Activated naive CD8-positive, alpha-beta T cell (primary cell): ENCODE results near the gene PTPN1.
"Not testable (repeated sequence)": the region's sequence is repeated elsewhere in the genome, so short reads cannot be mapped to it uniquely, and the experiment has no call there.

Experiments
- H3K27ac Mint-ChIP-seq: one replicate; pipeline ENCODE4 v1.8.0; 2021; ENCODE audit warnings: mixed read lengths
- H3K27me3 Mint-ChIP-seq: one replicate; pipeline ENCODE4 v1.8.0; 2021; ENCODE audit warnings: mixed read lengths
- H3K36me3 Mint-ChIP-seq: one replicate; pipeline ENCODE4 v1.8.0; 2021; ENCODE audit warnings: mixed read lengths
- H3K4me1 Mint-ChIP-seq: one replicate; pipeline ENCODE4 v1.8.0; 2021; ENCODE audit warnings: low read depth, mixed read lengths
- H3K4me3 Mint-ChIP-seq: one replicate; pipeline ENCODE4 v1.8.0; 2021; ENCODE audit warnings: mild to moderate bottlenecking, mixed read lengths
- H3K9me3 Mint-ChIP-seq: one replicate; pipeline ENCODE4 v1.8.0; 2021; ENCODE audit warnings: low read depth, mixed read lengths

The PTPN1 gene

GRCh38 chr20:50597406-50597969, 87.3 kb downstream of the PTPN1 start:
- H3K36me3 Mint-ChIP-seq: no peaks in the 10 kb centered on the region
- H3K27ac Mint-ChIP-seq: no peak overlapping the region
- no peak overlapping the region for H3K4me3 Mint-ChIP-seq
- no peaks in the 10 kb centered on the region for H3K9me3 Mint-ChIP-seq
- H3K27me3 Mint-ChIP-seq: no peaks in the 10 kb centered on the region
- no peaks in the 10 kb centered on the region for H3K4me1 Mint-ChIP-seq

- Mint-ChIP-seq H3K36me3 (no peaks in the 10 kb centered on the region), H3K4me3 (no peak overlapping the region), H3K27ac (no peak overlapping the region), H3K9me3 (no peaks in the 10 kb centered on the region), H3K4me1 (no peaks in the 10 kb centered on the region), H3K27me3 (no peaks in the 10 kb centered on the region)
Observed at GRCh38 chr20:50598074-50598473, 87.9 kb downstream of the PTPN1 start.

GRCh38 chr20:50598768-50599167, 88.6 kb downstream of the PTPN1 start:
- H3K27ac Mint-ChIP-seq, H3K36me3 Mint-ChIP-seq, H3K27me3 Mint-ChIP-seq, H3K4me3 Mint-ChIP-seq, H3K4me1 Mint-ChIP-seq, H3K9me3 Mint-ChIP-seq: not testable (repeated sequence)

GRCh38 chr20:50600281-50600895, 90.2 kb downstream of the PTPN1 start:
- Mint-ChIP-seq H3K27ac (no peak overlapping the region), H3K36me3 (no peaks in the 10 kb centered on the region), H3K4me1 (no peaks in the 10 kb centered on the region), H3K9me3 (no peaks in the 10 kb centered on the region), H3K27me3 (no peaks in the 10 kb centered on the region), H3K4me3 (no peak overlapping the region)

- no peaks in the 10 kb centered on the region for H3K36me3 Mint-ChIP-seq
- H3K4me3 Mint-ChIP-seq: no peak overlapping the region
- no peaks in the 10 kb centered on the region for H3K9me3 Mint-ChIP-seq
- H3K27ac Mint-ChIP-seq: no peak overlapping the region
- no peaks in the 10 kb centered on the region for H3K27me3 Mint-ChIP-seq
- no peaks in the 10 kb centered on the region for H3K4me1 Mint-ChIP-seq
Observed at GRCh38 chr20:50601511-50602431, 91.6 kb downstream of the PTPN1 start.

GRCh38 chr20:50602432-50603088, 92.4 kb downstream of the PTPN1 start:
- Mint-ChIP-seq H3K4me1 (no peaks in the 10 kb centered on the region), H3K9me3 (no peaks in the 10 kb centered on the region), H3K4me3 (no peak overlapping the region), H3K27me3 (no peaks in the 10 kb centered on the region), H3K36me3 (no peaks in the 10 kb centered on the region), H3K27ac (no peak overlapping the region)

GRCh38 chr20:50604451-50604850, 94.3 kb downstream of the PTPN1 start:
- H3K9me3 Mint-ChIP-seq: no peaks in the 10 kb centered on the region
- H3K4me1 Mint-ChIP-seq: no peaks in the 10 kb centered on the region
- no peaks in the 10 kb centered on the region for H3K27me3 Mint-ChIP-seq
- no peaks in the 10 kb centered on the region for H3K36me3 Mint-ChIP-seq
- H3K27ac Mint-ChIP-seq: no peak overlapping the region
- H3K4me3 Mint-ChIP-seq: no peak overlapping the region

- H3K4me1 Mint-ChIP-seq: no peaks in the 10 kb centered on the region
- H3K36me3 Mint-ChIP-seq: no peaks in the 10 kb centered on the region
- no peaks in the 10 kb centered on the region for H3K27me3 Mint-ChIP-seq
- H3K4me3 Mint-ChIP-seq: no peak overlapping the region
- no peaks in the 10 kb centered on the region for H3K9me3 Mint-ChIP-seq
- no peak overlapping the region for H3K27ac Mint-ChIP-seq
Observed at GRCh38 chr20:50605136-50605535, 95.0 kb downstream of the PTPN1 start.

GRCh38 chr20:50607436-50607835, 97.3 kb downstream of the PTPN1 start:
- Mint-ChIP-seq H3K27ac (no peak overlapping the region), H3K9me3 (no peaks in the 10 kb centered on the region), H3K27me3 (no peaks in the 10 kb centered on the region)

GRCh38 chr20:50607850-50608749, 97.9 kb downstream of the PTPN1 start:
- Mint-ChIP-seq H3K27me3 (no peaks in the 10 kb centered on the region), H3K9me3 (no peaks in the 10 kb centered on the region), H3K4me3 (no peak overlapping the region), H3K27ac (no peak overlapping the region), H3K4me1 (no peaks in the 10 kb centered on the region), H3K36me3 (no peaks in the 10 kb centered on the region)

More at GRCh38 chr20:50607436-50607835, 97.3 kb downstream of the PTPN1 start:
- Mint-ChIP-seq H3K4me3 (no peak overlapping the region), H3K4me1 (no peaks in the 10 kb centered on the region), H3K36me3 (no peaks in the 10 kb centered on the region)

GRCh38 chr20:50608750-50609104, 98.5 kb downstream of the PTPN1 start:
- Mint-ChIP-seq H3K4me1 (no peaks in the 10 kb centered on the region), H3K9me3 (no peaks in the 10 kb centered on the region), H3K27me3 (no peaks in the 10 kb centered on the region), H3K4me3 (no peak overlapping the region), H3K36me3 (no peaks in the 10 kb centered on the region), H3K27ac (no peak overlapping the region)

GRCh38 chr20:50609438-50609989, 99.3 kb downstream of the PTPN1 start:
- Mint-ChIP-seq H3K9me3 (no peaks in the 10 kb centered on the region), H3K27ac (no peak overlapping the region), H3K27me3 (no peaks in the 10 kb centered on the region), H3K36me3 (no peaks in the 10 kb centered on the region), H3K4me3 (no peak overlapping the region), H3K4me1 (no peaks in the 10 kb centered on the region)

GRCh38 chr20:50610212-50610718, 100.1 kb downstream of the PTPN1 start:
- Mint-ChIP-seq H3K36me3 (no peaks in the 10 kb centered on the region), H3K4me3 (no peak overlapping the region), H3K27me3 (no peaks in the 10 kb centered on the region), H3K9me3 (no peaks in the 10 kb centered on the region), H3K4me1 (no peaks in the 10 kb centered on the region), H3K27ac (no peak overlapping the region)
